ENCODE data around the gene GLOD4.

DNA sequence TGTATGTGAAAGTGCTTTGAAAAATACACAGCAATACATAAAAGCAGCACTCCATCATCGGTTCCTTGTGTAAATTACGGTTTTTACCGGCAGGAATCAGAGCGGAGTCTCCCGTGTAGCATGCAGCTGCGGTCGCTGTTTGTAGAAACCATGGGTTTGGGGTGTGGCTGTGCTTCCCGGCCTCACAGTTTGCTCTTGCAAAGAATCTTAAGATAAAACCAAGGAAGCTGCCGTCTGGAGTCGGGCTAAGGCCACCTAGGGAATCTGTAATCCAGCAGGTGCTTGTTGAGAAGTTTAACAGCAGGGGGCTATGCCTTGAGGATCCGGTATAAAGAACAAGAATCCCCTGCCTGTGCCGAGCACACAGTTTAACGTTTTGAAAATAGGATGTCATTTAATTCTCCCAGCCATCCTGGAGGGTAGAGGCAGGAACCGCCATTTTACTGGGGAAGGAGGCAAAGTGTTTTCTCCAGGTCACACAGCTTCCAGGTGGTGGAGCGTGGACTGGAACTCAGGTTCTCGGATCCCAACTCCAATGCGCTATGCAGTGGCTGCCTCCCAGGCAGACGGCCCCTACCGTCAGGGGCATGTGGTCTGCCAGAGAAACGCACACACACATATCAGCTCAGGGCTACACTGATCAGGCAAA is 55.7 kb downstream of the GLOD4 start:
- TF ChIP-seq POLR2AphosphoS5 (IDR thresholded peaks at IDR 0.05; ENCODE audit: low read depth, low read length) (no peak), SIN3A (IDR thresholded peaks at IDR 0.05; ENCODE audit: borderline replicate concordance, insufficient read depth, low read length) (no peak), TAF1 (IDR thresholded peaks at IDR 0.05; ENCODE audit: borderline replicate concordance, insufficient read depth, low read length) (no peak)
- TF ChIP-seq, protein P1, sequence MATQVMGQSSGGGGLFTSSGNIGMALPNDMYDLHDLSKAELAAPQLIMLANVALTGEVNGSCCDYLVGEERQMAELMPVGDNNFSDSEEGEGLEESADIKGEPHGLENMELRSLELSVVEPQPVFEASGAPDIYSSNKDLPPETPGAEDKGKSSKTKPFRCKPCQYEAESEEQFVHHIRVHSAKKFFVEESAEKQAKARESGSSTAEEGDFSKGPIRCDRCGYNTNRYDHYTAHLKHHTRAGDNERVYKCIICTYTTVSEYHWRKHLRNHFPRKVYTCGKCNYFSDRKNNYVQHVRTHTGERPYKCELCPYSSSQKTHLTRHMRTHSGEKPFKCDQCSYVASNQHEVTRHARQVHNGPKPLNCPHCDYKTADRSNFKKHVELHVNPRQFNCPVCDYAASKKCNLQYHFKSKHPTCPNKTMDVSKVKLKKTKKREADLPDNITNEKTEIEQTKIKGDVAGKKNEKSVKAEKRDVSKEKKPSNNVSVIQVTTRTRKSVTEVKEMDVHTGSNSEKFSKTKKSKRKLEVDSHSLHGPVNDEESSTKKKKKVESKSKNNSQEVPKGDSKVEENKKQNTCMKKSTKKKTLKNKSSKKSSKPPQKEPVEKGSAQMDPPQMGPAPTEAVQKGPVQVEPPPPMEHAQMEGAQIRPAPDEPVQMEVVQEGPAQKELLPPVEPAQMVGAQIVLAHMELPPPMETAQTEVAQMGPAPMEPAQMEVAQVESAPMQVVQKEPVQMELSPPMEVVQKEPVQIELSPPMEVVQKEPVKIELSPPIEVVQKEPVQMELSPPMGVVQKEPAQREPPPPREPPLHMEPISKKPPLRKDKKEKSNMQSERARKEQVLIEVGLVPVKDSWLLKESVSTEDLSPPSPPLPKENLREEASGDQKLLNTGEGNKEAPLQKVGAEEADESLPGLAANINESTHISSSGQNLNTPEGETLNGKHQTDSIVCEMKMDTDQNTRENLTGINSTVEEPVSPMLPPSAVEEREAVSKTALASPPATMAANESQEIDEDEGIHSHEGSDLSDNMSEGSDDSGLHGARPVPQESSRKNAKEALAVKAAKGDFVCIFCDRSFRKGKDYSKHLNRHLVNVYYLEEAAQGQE (IDR thresholded peaks at IDR 0.05; ENCODE audit: insufficient read depth in 1 of 2, low read depth in 2 of 2, low read length in 2 of 2), result no peak
